Trophoblast cell (in vitro differentiated cells and primary cell): ENCODE data around the gene C7orf25.

Experiments used
- DNase-seq, 2 donors: peaks; one replicate each; pipeline ENCODE4 v3.0.0-alpha.2; 2016
- H2AFZ ChIP-seq: 2 replicates; pipeline ENCODE4 v1.6.1; 2013; ENCODE audit warnings: low read length, moderate library complexity, mild to moderate bottlenecking; ENCODE audit not compliant: insufficient read depth, poor library complexity
- H2AK5ac ChIP-seq: 2 replicates; pipeline ENCODE4 v1.6.1; 2013; ENCODE audit warnings: mild to moderate bottlenecking, low read length
- H2BK120ac ChIP-seq: 2 replicates; pipeline ENCODE4 v1.6.1; 2013; ENCODE audit warnings: low read length, mild to moderate bottlenecking, moderate library complexity; ENCODE audit not compliant: insufficient read depth, poor library complexity
- H2BK12ac ChIP-seq: 2 replicates; pipeline ENCODE4 v1.6.1; 2013; ENCODE audit warnings: mild to moderate bottlenecking, low read length, moderate library complexity
- H2BK5ac ChIP-seq: 2 replicates; pipeline ENCODE4 v1.6.1; 2013; ENCODE audit warnings: low read length, low read depth, moderate library complexity, mild to moderate bottlenecking; ENCODE audit not compliant: poor library complexity
- H3K14ac ChIP-seq: 2 replicates; pipeline ENCODE4 v1.6.1; 2013; ENCODE audit warnings: mild to moderate bottlenecking, low read length
- H3K18ac ChIP-seq: 2 replicates; pipeline ENCODE4 v1.6.1; 2013; ENCODE audit warnings: mild to moderate bottlenecking, low read length
- H3K23ac ChIP-seq: 2 replicates; pipeline ENCODE4 v1.6.1; 2013; ENCODE audit warnings: low read length
- H3K27ac ChIP-seq: 2 replicates; pipeline ENCODE4 v1.5.1; 2013; ENCODE audit warnings: low read depth, mild to moderate bottlenecking, inconsistent platforms, low read length, moderate library complexity
- H3K27me3 ChIP-seq: 2 replicates; pipeline ENCODE4 v1.6.1; 2013; ENCODE audit warnings: inconsistent platforms, mild to moderate bottlenecking, low read length, moderate library complexity; ENCODE audit not compliant: insufficient read depth
- H3K36me3 ChIP-seq, 2 experiments: 1 replicate in 1 of 2; 2 replicates in 1 of 2; pipeline ENCODE4 v1.6.1; 2013; ENCODE audit warnings: low read length in 2 of 2, mild to moderate bottlenecking in 2 of 2, moderate library complexity in 1 of 2; ENCODE audit not compliant: insufficient read depth in 2 of 2, control insufficient read depth in 1 of 2
- H3K4ac ChIP-seq: 2 replicates; pipeline ENCODE4 v1.6.1; 2013; ENCODE audit warnings: low read depth, mild to moderate bottlenecking, low read length, moderate library complexity
- H3K4me1 ChIP-seq, 2 experiments: 1 replicate in 1 of 2; 2 replicates in 1 of 2; pipeline ENCODE4 v1.6.1; 2013; ENCODE audit warnings: low read length in 2 of 2, mild to moderate bottlenecking in 2 of 2, moderate library complexity in 1 of 2; ENCODE audit not compliant: insufficient read depth in 2 of 2, control insufficient read depth in 1 of 2
- H3K4me2 ChIP-seq: 2 replicates; pipeline ENCODE4 v1.6.1; 2013; ENCODE audit warnings: inconsistent platforms, mild to moderate bottlenecking, low read length, moderate library complexity
- H3K4me3 ChIP-seq: 2 replicates; pipeline ENCODE4 v1.5.1; 2013; ENCODE audit warnings: mild to moderate bottlenecking, low read depth, low read length, inconsistent platforms
- H3K79me1 ChIP-seq: one replicate; pipeline ENCODE4 v1.6.1; 2013; ENCODE audit warnings: low read length
- H3K79me2 ChIP-seq: 2 replicates; pipeline ENCODE4 v1.6.1; 2013; ENCODE audit warnings: low read length, mild to moderate bottlenecking; ENCODE audit not compliant: control insufficient read depth, insufficient read depth, poor library complexity
- H3K9ac ChIP-seq: 2 replicates; pipeline ENCODE4 v1.6.1; 2013; ENCODE audit warnings: mild to moderate bottlenecking, low read length
- H3K9me3 ChIP-seq: 2 replicates; pipeline ENCODE4 v1.6.1; 2013; ENCODE audit warnings: low read depth, mild to moderate bottlenecking, control low read depth, inconsistent platforms, low read length; ENCODE audit not compliant: insufficient read depth
- H4K12ac ChIP-seq: 2 replicates; pipeline ENCODE4 v1.6.1; 2013; ENCODE audit warnings: low read depth, mild to moderate bottlenecking, low read length, moderate library complexity
- H4K8ac ChIP-seq: 2 replicates; pipeline ENCODE4 v1.6.1; 2013; ENCODE audit warnings: low read depth, mild to moderate bottlenecking, low read length, moderate library complexity
- H4K91ac ChIP-seq: one replicate; pipeline ENCODE4 v1.6.1; 2013; ENCODE audit warnings: low read depth, mild to moderate bottlenecking, low read length, moderate library complexity
- WGBS: extraction: QIAGEN DNeasy Blood & Tissue Kit; methylation state at CpG from one replicate; pipeline ENCODE4 v1.1.7; 2013; ENCODE audit warnings: missing lambda C conversion rate; ENCODE audit not compliant: insufficient read length, insufficient coverage; ENCODE audit errors: extremely low coverage; 5-methylcytosine and 5-hydroxymethylcytosine counted together

C7orf25 gene

GRCh38 chr7:42876182-42877068, 35.4 kb downstream of the C7orf25 start:
- H2BK5ac ChIP-seq = no peak overlapping the region
- H2AFZ ChIP-seq = no peak overlapping the region
- no peak overlapping the region for H2BK120ac ChIP-seq
- no peak overlapping the region for H3K4me2 ChIP-seq
- H3K4ac ChIP-seq = no peak overlapping the region
- no peaks in the 10 kb centered on the region for H3K36me3 ChIP-seq
- no peak overlapping the region for H4K91ac ChIP-seq
- H3K9ac ChIP-seq = no peak overlapping the region
- no peak overlapping the region for H3K23ac ChIP-seq
- peaks cover 5% of the 10 kb centered on the region for H3K9me3 ChIP-seq
- H3K27ac ChIP-seq = no peak overlapping the region
- peak; percentile 52 to 84 for DNase-seq
- H4K8ac ChIP-seq = no peak overlapping the region
- H3K18ac ChIP-seq = no peak overlapping the region
- H3K79me1 ChIP-seq = no peaks in the 10 kb centered on the region
- no peak overlapping the region for H3K4me3 ChIP-seq
- no peaks in the 10 kb centered on the region for H3K4me1 ChIP-seq
- no peak overlapping the region for H2AK5ac ChIP-seq
- no peak overlapping the region for H3K14ac ChIP-seq
- no peak overlapping the region for H4K12ac ChIP-seq
- no CpG with 5 or more reads among the region's 5 CpGs for WGBS
- H3K79me2 ChIP-seq = no peaks in the 10 kb centered on the region
- H3K27me3 ChIP-seq = no peaks in the 10 kb centered on the region
- no peak overlapping the region for H2BK12ac ChIP-seq

- Histone ChIP-seq H3K4me1 (no peaks in the 10 kb centered on the region), H3K36me3 (no peaks in the 10 kb centered on the region), H3K23ac (no peak overlapping the region), H3K9ac (no peak overlapping the region), H2BK120ac (no peak overlapping the region), H2AK5ac (no peak overlapping the region), H3K79me1 (no peaks in the 10 kb centered on the region), H3K9me3 (peaks cover 6% of the 10 kb centered on the region), H2BK5ac (no peak overlapping the region), H2BK12ac (no peak overlapping the region), H3K4me2 (no peak overlapping the region), H3K18ac (no peak overlapping the region), H2AFZ (no peak overlapping the region), H3K79me2 (no peaks in the 10 kb centered on the region), H3K27me3 (no peaks in the 10 kb centered on the region), H4K12ac (no peak overlapping the region), H3K14ac (no peak overlapping the region), H4K8ac (no peak overlapping the region), H3K4me3 (no peak overlapping the region), H3K27ac (no peak overlapping the region), H3K4ac (no peak overlapping the region), H4K91ac (no peak overlapping the region)
- no CpG with 5 or more reads among the region's 7 CpGs for WGBS
- peak in 1 of 2 donors; percentile 33 for DNase-seq
Observed at GRCh38 chr7:42869131-42870020, 42.5 kb downstream of the C7orf25 start.

DNA sequence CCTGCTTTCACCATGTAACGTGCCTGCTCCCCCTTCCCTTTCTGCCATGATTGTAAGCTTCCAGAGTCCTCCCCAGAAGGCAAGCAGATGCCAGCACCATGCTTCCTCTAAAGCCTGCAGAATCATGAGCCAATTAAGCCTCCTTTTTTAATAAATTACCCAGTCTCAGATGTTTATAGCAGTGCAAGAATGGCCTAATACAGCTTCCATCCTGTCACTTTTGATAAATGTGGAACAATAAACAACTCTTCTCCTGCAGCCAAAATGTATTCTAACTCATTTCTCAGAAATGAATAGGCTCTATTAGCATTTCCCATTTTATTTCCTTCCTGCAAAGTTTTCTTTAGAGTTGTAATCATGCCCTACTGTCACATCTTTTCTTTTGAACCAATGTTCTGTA, 43.4 kb downstream of the C7orf25 start:
- no peak for DNase-seq
- no CpG with 5 or more reads among the region's 1 CpG for WGBS
- no peak overlapping the region for H4K91ac ChIP-seq

More for the DNA sequence above, 43.4 kb downstream of the C7orf25 start:
- Histone ChIP-seq H3K27me3 (no peaks in the 10 kb centered on the region), H3K23ac (no peak overlapping the region), H2BK5ac (no peak overlapping the region), H3K18ac (no peak overlapping the region), H3K4me2 (no peak overlapping the region), H2AK5ac (no peak overlapping the region), H2AFZ (no peak overlapping the region), H2BK12ac (no peak overlapping the region), H3K79me1 (no peaks in the 10 kb centered on the region), H2BK120ac (no peak overlapping the region), H3K14ac (no peak overlapping the region), H4K8ac (no peak overlapping the region), H3K4me1 (no peaks in the 10 kb centered on the region), H4K12ac (no peak overlapping the region), H3K79me2 (no peaks in the 10 kb centered on the region), H3K9me3 (peaks cover 6% of the 10 kb centered on the region), H3K4me3 (no peak overlapping the region), H3K27ac (no peak overlapping the region), H3K4ac (no peak overlapping the region), H3K36me3 (no peaks in the 10 kb centered on the region), H3K9ac (no peak overlapping the region)
